PC-3 (cell line): Measurements from ENCODE around the gene CDH22. TPM values are rescaled to one million over a fixed set of nuclear protein-coding genes. Genes with fewer than 3 reads are reported as not detected.

Experiments used
- ATAC-seq: fragments of 200-7000 bp; cut with Tn5 transposase; 2 replicates; pipeline ENCODE4 v1.9.1; 2020; ENCODE audit warnings: mild to moderate bottlenecking, moderate library complexity
- BruUV-seq: library from RNA; stranded (reverse); fragments of 400-500 nt; replicated peaks from 2 replicates; lab custom pipeline; 2021; lab: Mats Ljungman, UMichigan
- CTCF ChIA-PET: fragments of 300-600 bp; sonication (Branson Sonifier 250); formaldehyde crosslinking; loops from one replicate; lab custom pipeline; 2022; ENCODE audit warnings: antibody characterized with exemption; lab: Charles Lee
- POLR2A ChIA-PET: fragments of 300-600 bp; sonication (Branson Sonifier 250); formaldehyde crosslinking; loops from one replicate; lab custom pipeline; 2022; ENCODE audit warnings: antibody characterized with exemption; ENCODE audit not compliant: unreplicated experiment; lab: Charles Lee
- DNase-seq: peaks from one replicate; pipeline ENCODE4 v3.0.0-alpha.2; 2015
- H2AFZ ChIP-seq: fragments of 300-600 bp; sonication (generic); 2 replicates; pipeline ENCODE4 v1.6.0; 2016; ENCODE audit warnings: antibody characterized with exemption, low read length
- H3F3A ChIP-seq: fragments of 300-600 bp; sonication (generic); one replicate; pipeline ENCODE4 v1.6.0; 2017; ENCODE audit warnings: antibody characterized with exemption, low read length, control low read depth, mild to moderate bottlenecking; ENCODE audit not compliant: unreplicated experiment
- H3K27ac ChIP-seq: fragments of 300-600 bp; sonication (generic); 2 replicates; pipeline ENCODE4 v1.5.1; 2016; ENCODE audit warnings: mild to moderate bottlenecking, low read length
- H3K27me3 ChIP-seq: fragments of 300-600 bp; sonication (generic); 2 replicates; pipeline ENCODE4 v1.6.1; 2016; ENCODE audit warnings: low read length, mixed read lengths
- H3K36me3 ChIP-seq: fragments of 300-600 bp; sonication (generic); 2 replicates; pipeline ENCODE4 v1.6.1; 2016; ENCODE audit warnings: low read depth, mixed run types, low read length, mixed read lengths
- H3K4me1 ChIP-seq: fragments of 300-600 bp; sonication (generic); 2 replicates; pipeline ENCODE4 v1.5.1; 2016; ENCODE audit warnings: low read length; ENCODE audit not compliant: insufficient read depth
- H3K4me2 ChIP-seq: fragments of 300-600 bp; sonication (generic); 2 replicates; pipeline ENCODE4 v1.6.0; 2016; ENCODE audit warnings: low read length
- H3K4me3 ChIP-seq: fragments of 300-600 bp; sonication (generic); 2 replicates; pipeline ENCODE4 v1.5.1; 2016; ENCODE audit warnings: mild to moderate bottlenecking, low read length, mixed read lengths
- H3K79me2 ChIP-seq: fragments of 300-600 bp; sonication (generic); 2 replicates; pipeline ENCODE4 v1.6.1; 2017; ENCODE audit warnings: low read length, mixed read lengths
- H3K9ac ChIP-seq: fragments of 300-600 bp; sonication (generic); 2 replicates; pipeline ENCODE4 v1.6.0; 2016; ENCODE audit warnings: mild to moderate bottlenecking, low read length
- H3K9me2 ChIP-seq: fragments of 300-600 bp; sonication (generic); replicated peaks from 2 replicates; pipeline ENCODE4 v1.6.1; 2016; ENCODE audit warnings: mixed run types, low read length, mixed read lengths
- H3K9me3 ChIP-seq: fragments of 300-600 bp; sonication (generic); 2 replicates; pipeline ENCODE4 v1.6.1; 2016; ENCODE audit warnings: low read length, mixed read lengths
- H4K20me1 ChIP-seq: fragments of 300-600 bp; sonication (generic); 2 replicates; pipeline ENCODE4 v1.6.1; 2016; ENCODE audit warnings: low read length, mixed read lengths
- EZH2 ChIP-seq: fragments of 300-600 bp; sonication (generic); IDR thresholded peaks from one replicate; pipeline ENCODE4 v1.6.1; 2017; ENCODE audit warnings: antibody characterized with exemption, mild to moderate bottlenecking, low read length; ENCODE audit not compliant: unreplicated experiment
- EZH2phosphoT487 ChIP-seq: fragments of 300-600 bp; sonication (generic); IDR thresholded peaks from 2 replicates; pipeline ENCODE4 v1.6.1; 2018; ENCODE audit warnings: mild to moderate bottlenecking, antibody characterized with exemption, low read length, borderline replicate concordance
- intact Hi-C: fragments of 100-400 bp; cut with micrococcal nuclease; formaldehyde crosslinking; loops from 2 replicates; pipeline ENCODE4 v1.9.0; 2023
- total RNA-seq: library from RNA; depleted of rRNA; stranded (reverse); fragments of >200 nt; gene quantifications from 2 replicates; pipeline ENCODE4 v1.2.3, GENCODE V29; 2014
- TF ChIP-seq, protein P1 (sequence below): fragments of 300-600 bp; sonication (generic); conservative IDR thresholded peaks from 2 replicates; pipeline ENCODE4 v1.5.1; 2017; ENCODE audit warnings: antibody characterized with exemption, low read depth, mild to moderate bottlenecking, low read length

Gene CDH22
- total RNA-seq, 1 experiment from 2014 or later: not detected

DNA sequence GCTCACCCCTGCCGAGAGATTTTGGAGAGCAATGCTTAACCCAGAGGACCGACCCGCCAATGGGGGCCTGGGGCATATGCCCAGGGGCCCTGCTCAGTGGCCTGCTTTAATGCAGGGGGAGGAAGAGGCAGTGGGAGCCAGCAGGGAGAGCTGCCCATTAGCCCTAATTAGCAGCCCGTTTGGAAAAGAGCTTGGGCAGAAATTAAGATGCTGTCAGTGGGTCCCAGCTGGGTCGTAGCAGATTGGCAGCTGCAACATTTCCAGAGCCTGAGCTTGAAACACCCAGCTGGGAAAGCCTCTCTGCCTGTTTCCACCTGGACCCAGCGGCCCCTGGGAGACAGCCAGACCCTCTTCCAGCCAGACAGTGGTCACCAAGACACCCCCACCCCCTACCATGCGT is 150.7 kb downstream of the CDH22 start:
- Histone ChIP-seq H3K4me3 (no peak overlapping the region), H3K4me1 (no peaks in the 10 kb centered on the region), H3K9ac (no peak overlapping the region), H3K27me3 (peaks cover 73% of the 10 kb centered on the region), H3K4me2 (no peak overlapping the region), H3F3A (no peaks in the 10 kb centered on the region), H3K9me3 (no peaks in the 10 kb centered on the region), H2AFZ (no peak overlapping the region), H3K27ac (no peak overlapping the region), H3K36me3 (no peaks in the 10 kb centered on the region), H4K20me1 (no peaks in the 10 kb centered on the region), H3K79me2 (no peaks in the 10 kb centered on the region), H3K9me2 (no peaks in the 10 kb centered on the region)
- ATAC-seq (no peak), DNase-seq (no peak)
- TF ChIP-seq EZH2 (no peak), EZH2phosphoT487 (no peak)
- TF ChIP-seq, protein P1, sequence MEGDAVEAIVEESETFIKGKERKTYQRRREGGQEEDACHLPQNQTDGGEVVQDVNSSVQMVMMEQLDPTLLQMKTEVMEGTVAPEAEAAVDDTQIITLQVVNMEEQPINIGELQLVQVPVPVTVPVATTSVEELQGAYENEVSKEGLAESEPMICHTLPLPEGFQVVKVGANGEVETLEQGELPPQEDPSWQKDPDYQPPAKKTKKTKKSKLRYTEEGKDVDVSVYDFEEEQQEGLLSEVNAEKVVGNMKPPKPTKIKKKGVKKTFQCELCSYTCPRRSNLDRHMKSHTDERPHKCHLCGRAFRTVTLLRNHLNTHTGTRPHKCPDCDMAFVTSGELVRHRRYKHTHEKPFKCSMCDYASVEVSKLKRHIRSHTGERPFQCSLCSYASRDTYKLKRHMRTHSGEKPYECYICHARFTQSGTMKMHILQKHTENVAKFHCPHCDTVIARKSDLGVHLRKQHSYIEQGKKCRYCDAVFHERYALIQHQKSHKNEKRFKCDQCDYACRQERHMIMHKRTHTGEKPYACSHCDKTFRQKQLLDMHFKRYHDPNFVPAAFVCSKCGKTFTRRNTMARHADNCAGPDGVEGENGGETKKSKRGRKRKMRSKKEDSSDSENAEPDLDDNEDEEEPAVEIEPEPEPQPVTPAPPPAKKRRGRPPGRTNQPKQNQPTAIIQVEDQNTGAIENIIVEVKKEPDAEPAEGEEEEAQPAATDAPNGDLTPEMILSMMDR: no peak
- CTCF ChIA-PET: no interaction called here
- BruUV-seq: no TSS peak
- POLR2A ChIA-PET: no interaction called here
- intact Hi-C loops: no loop called here

DNA sequence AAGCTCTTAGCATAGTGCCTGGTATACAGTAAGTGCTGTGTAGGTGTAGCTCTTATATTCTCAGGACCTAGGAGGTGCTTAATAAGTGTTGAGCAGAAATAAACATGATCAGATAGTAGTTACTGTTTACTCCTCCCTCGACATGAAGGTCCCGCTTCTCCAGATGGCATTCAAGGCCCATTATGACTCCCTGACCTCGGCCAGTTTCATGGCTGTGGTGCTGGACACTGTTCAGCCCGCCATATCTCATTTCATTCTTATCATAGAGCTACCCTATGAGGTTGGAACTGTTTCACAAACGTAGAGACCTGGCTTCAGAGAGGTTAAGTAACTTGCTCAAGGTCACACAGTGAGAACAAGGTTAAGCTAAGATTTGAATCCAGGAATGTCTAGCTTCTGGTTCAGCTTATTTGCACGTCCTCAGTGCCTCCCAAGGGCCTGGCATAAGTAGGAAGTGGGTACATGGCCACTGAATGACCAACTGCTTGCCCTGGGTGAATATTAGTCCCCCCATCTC is 151.2 kb downstream of the CDH22 start:
- POLR2A ChIA-PET: no interaction called here
- no peaks in the 10 kb centered on the region for H3K9me3 ChIP-seq

DNA sequence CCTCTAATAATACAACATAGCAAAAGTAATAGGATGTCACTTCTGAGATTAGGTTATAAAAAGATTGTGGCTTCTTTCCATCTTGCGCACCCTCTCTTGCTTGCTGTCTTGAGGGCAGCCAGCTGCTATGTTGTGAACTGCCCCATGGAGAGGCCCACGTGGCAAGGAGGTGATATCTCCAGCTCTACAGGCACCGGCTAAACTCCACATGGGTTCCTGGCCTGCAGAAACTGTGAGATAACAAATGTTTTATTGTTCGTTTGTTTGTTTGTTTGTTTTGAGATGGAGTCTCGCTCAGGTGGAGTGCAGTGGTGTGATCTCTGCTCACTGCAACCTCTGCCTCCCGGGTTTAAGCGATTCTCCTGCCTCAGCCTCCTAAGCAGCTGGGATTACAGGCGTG is 152.2 kb downstream of the CDH22 start:
- DNase-seq (no peak), ATAC-seq (no peak)
- H2AFZ ChIP-seq: no peak overlapping the region
- intact Hi-C loops: no loop called here
- H3F3A ChIP-seq: no peaks in the 10 kb centered on the region
- no peaks in the 10 kb centered on the region for H3K36me3 ChIP-seq
- ChIA-PET POLR2A (no interaction called here), CTCF (no interaction called here)
- no peak overlapping the region for H3K9ac ChIP-seq
- H3K27ac ChIP-seq: no peak overlapping the region
- H3K79me2 ChIP-seq: no peaks in the 10 kb centered on the region
- peaks cover 60% of the 10 kb centered on the region for H3K27me3 ChIP-seq
- no peaks in the 10 kb centered on the region for H3K4me1 ChIP-seq
- no TSS peak for BruUV-seq
- H3K4me3 ChIP-seq: no peak overlapping the region
- TF ChIP-seq EZH2phosphoT487: no peak
- TF ChIP-seq, protein P1: no peak
- no peak for TF ChIP-seq EZH2
- H4K20me1 ChIP-seq: no peaks in the 10 kb centered on the region
- no peaks in the 10 kb centered on the region for H3K9me2 ChIP-seq
- no peaks in the 10 kb centered on the region for H3K9me3 ChIP-seq
- no peak overlapping the region for H3K4me2 ChIP-seq

More for the DNA sequence above, 151.2 kb downstream of the CDH22 start:
- no peak for ATAC-seq
- H3K9me2 ChIP-seq: no peaks in the 10 kb centered on the region
- TF ChIP-seq EZH2phosphoT487 (no peak), EZH2 (no peak)
- TF ChIP-seq, protein P1: no peak
- H3K4me3 ChIP-seq: no peak overlapping the region
- no peak overlapping the region for H2AFZ ChIP-seq
- intact Hi-C loops: no loop called here
- H3F3A ChIP-seq: no peaks in the 10 kb centered on the region
- no peaks in the 10 kb centered on the region for H4K20me1 ChIP-seq
- no peak for DNase-seq
- peaks cover 69% of the 10 kb centered on the region for H3K27me3 ChIP-seq
- H3K79me2 ChIP-seq: no peaks in the 10 kb centered on the region
- BruUV-seq: no TSS peak
- H3K27ac ChIP-seq: no peak overlapping the region
- H3K4me2 ChIP-seq: no peak overlapping the region
- CTCF ChIA-PET: no interaction called here
- no peaks in the 10 kb centered on the region for H3K4me1 ChIP-seq
- H3K36me3 ChIP-seq: no peaks in the 10 kb centered on the region
- no peak overlapping the region for H3K9ac ChIP-seq
